B cell (primary cell): ENCODE results near the gene HOXA5.
A peak's percentile ranks its signal among the peaks of the same experiment; 100 is the strongest.

Experiments
- EZH2 ChIP-seq: IDR thresholded peaks from 2 replicates; pipeline ENCODE4 v1.6.1; 2012; ENCODE audit warnings: borderline replicate concordance, low read depth, mild to moderate bottlenecking, moderate library complexity, low read length; ENCODE audit not compliant: insufficient read depth, poor library complexity, severe bottlenecking
- TF ChIP-seq, protein P1 (sequence below): fragments of 200-600 bp; IDR thresholded peaks from one replicate; pipeline ENCODE4 v1.8.0; 2022; ENCODE audit warnings: antibody characterized with exemption, mild to moderate bottlenecking

DNA sequence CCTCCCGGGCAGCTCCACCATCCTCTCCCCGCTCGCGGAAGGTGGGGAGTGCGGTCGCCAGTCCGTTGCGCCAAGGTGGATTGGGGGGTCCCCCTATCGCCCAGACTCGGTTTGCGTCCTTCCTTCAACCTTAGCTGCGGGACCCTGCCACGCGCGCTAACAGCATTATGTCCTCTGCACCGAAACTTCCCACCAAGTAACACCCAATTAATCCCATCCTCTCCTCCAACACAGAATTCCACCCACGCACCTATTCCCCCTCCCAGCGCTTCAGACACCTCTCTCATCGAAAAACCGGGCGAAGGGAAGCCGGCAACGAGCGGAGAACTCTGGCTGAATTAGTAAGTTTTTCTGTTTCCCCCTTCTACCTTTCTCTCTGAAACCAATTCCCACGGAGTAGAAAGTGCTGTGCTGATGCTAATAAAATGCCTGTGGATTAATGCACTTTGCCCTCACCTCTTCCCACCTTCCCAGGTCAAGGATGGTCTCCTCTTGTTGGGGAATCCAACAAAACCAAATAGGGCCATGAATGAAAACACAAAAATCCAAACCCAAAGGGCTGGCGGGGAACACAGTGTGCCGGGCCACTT lies 8.0 kb upstream of the HOXA5 start:
- TF ChIP-seq, protein P1, sequence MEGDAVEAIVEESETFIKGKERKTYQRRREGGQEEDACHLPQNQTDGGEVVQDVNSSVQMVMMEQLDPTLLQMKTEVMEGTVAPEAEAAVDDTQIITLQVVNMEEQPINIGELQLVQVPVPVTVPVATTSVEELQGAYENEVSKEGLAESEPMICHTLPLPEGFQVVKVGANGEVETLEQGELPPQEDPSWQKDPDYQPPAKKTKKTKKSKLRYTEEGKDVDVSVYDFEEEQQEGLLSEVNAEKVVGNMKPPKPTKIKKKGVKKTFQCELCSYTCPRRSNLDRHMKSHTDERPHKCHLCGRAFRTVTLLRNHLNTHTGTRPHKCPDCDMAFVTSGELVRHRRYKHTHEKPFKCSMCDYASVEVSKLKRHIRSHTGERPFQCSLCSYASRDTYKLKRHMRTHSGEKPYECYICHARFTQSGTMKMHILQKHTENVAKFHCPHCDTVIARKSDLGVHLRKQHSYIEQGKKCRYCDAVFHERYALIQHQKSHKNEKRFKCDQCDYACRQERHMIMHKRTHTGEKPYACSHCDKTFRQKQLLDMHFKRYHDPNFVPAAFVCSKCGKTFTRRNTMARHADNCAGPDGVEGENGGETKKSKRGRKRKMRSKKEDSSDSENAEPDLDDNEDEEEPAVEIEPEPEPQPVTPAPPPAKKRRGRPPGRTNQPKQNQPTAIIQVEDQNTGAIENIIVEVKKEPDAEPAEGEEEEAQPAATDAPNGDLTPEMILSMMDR: no peak
- TF ChIP-seq EZH2: peak; percentile 21
